Measurements from ENCODE around the gene PLEKHA7.
"Not testable (repeated sequence)": the region's sequence is repeated elsewhere in the genome, so short reads cannot be mapped to it uniquely, and the experiment has no call there.

Gene PLEKHA7

DNA sequence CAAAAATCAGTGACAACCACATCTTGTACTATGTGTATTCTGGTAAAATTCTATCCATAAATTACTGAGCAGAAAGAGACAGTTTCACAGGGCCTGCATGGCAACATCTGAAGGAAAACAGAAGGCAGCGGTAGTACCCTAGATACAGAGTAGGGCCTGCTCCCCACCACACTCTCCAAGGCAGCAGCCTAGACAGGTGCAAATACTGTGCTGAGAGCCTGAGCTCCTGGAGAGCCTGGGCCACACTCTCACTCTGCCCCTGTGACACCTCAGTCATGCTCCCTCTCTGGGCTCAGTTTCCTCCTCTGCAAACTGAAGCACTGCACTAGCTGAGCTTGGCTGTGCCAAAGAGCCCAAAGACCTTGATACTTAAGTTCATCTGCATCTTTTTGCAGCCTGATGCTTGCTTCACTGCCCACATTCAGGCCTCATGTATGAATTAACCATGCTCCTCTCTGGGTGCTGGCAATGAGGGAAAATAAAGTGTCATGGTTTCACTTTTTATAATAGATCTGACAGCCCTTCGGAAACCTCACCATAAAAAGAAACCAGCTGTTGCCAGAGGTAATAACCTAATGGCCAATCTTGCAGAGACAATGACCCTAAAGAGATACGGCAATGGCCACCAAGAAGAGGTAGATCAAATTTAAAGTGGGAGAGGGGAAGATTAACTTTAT is 104.7 kb downstream of the PLEKHA7 start:
- no peak for DNase-seq (ENCODE audit: low read depth)

DNA sequence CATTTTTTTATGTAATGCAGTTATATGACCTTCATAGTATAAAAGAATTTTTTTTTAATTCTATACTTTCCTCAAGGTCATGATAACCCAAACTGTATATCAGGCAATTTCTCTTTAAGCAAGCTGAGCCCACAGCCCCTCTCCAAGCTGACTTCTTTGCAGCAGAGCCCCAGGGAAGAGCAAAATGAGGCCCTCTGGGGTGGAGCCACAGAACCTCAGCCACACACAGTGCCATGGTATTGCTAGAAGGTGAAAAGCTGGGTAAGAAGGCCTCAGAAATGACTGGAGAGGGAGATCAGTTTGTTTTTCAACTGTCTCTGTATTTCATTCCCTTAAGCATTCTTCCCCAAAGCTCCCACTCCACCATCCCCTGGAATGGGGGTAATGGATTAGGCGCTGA is 108.8 kb downstream of the PLEKHA7 start:
- no peak for DNase-seq (ENCODE audit: low read depth)

GRCh38 chr11:16904761-16905160 is 109.5 kb downstream of the PLEKHA7 start:
- DNase-seq (ENCODE audit: low read depth), result not testable (repeated sequence)

GRCh38 chr11:16902781-16903378 is 111.3 kb downstream of the PLEKHA7 start:
- no peak for DNase-seq (ENCODE audit: low read depth)

DNA sequence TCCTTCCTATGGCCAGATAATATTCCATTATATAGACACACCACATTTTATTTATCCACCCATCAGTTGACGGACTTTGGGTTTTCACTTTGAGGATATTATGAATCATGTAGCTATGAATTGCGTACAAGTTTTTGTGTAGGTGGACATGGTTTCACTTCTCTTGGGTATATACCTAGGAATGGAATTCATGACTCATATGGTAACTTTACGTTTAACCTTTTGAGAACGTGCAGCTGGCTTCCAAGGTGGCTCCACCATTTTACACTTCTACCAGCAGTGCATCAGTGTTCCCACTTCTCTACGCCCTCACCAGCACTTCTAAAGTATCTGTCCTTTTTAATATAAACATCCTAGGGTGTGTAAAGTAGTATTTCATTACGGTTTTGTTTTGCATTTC is 112.0 kb downstream of the PLEKHA7 start:
- DNase-seq (ENCODE audit: low read depth), result no peak

GRCh38 chr11:16900491-16900890 is 113.7 kb downstream of the PLEKHA7 start:
- no peak for DNase-seq (ENCODE audit: low read depth)

DNA sequence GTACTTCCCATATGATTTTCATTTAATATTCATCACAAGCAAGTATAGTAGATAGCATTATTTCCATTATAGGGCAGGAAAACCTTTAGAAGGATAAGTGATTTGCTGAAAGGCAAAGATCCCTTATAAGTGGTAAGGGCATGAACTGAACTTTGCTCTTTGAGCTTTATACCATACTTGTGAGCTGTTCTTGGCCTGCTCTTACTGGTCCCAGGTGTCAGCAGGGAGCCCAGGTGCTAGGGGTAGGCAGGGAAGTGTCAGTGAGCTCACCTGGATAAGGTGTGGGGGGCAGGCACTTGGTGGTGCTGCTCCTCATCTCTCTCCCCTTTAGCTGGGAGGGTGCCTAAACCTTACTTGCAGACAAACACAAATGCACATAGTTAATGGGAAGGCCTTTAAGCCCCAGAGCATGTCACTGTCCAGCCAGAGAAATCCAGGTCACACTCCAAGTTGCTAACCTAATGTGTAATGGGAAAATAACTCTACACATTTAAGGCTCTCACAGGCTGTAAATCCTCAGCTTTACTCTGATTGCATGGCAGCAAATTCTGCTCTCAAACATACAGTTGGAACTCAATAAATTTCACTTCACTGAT is 114.4 kb downstream of the PLEKHA7 start:
- DNase-seq (ENCODE audit: low read depth), result no peak

GRCh38 chr11:16898274-16898985 is 115.8 kb downstream of the PLEKHA7 start:
- no peak for DNase-seq (ENCODE audit: low read depth)

GRCh38 chr11:16897470-16898061 is 116.6 kb downstream of the PLEKHA7 start:
- DNase-seq (ENCODE audit: low read depth), result no peak

- no peak for DNase-seq (ENCODE audit: low read depth)
These were observed 117.3 kb downstream of the PLEKHA7 start for GRCh38 chr11:16896729-16897469.

GRCh38 chr11:16895306-16895705 is 118.9 kb downstream of the PLEKHA7 start:
- DNase-seq (ENCODE audit: low read depth), result no peak

GRCh38 chr11:16893456-16894066 is 120.7 kb downstream of the PLEKHA7 start:
- DNase-seq (ENCODE audit: low read depth), result no peak

- DNase-seq (ENCODE audit: low read depth), result no peak
These were observed 122.2 kb downstream of the PLEKHA7 start for GRCh38 chr11:16891964-16892363.

DNA sequence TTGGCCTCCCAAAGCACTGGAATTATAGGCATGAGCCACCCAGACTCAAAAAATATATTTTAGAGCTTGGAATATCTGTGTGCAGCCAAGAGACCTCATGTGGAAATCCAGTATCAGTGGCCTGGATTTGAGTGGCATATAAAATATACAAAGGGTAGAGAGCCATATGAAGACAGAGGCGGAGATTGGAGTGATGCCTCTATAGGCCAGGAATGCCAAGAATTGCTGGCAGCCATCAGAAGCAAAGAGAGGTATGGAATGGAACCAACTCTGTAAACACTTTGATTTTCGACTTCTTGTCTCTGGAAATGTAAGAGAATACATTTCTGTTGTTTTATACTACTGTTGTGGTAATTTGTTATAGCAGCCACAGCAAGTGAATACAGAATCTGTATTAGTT is 123.0 kb downstream of the PLEKHA7 start:
- no peak for DNase-seq (ENCODE audit: low read depth)

- no peak for DNase-seq (ENCODE audit: low read depth)
These were observed 123.8 kb downstream of the PLEKHA7 start for GRCh38 chr11:16890442-16890841.

GRCh38 chr11:16889905-16890304 is 124.3 kb downstream of the PLEKHA7 start:
- no peak for DNase-seq (ENCODE audit: low read depth)

DNA sequence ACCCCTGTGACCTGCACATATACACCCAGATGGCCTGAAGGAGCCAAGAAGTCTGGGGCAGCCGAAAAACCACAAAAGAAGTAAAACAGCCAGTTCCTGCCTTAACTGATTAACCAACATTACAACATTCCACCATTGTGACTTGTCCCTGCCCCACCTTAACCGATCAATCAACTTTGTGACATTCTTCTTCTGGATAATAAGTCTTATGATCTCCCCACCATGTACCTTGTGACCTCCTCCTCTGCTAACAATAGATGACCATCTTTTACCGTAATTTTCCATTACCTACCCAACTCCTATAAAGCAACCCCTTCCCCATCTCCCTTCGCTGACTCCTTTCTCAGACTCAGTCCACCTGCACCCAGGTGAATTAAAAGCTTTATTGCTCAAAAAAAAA is 125.2 kb downstream of the PLEKHA7 start:
- DNase-seq (ENCODE audit: low read depth), result not testable (repeated sequence)

GRCh38 chr11:16887887-16888286 is 126.3 kb downstream of the PLEKHA7 start:
- DNase-seq (ENCODE audit: low read depth), result not testable (repeated sequence)

- DNase-seq (ENCODE audit: low read depth), result no peak
These were observed 131.0 kb downstream of the PLEKHA7 start for GRCh38 chr11:16883174-16883573.

DNA sequence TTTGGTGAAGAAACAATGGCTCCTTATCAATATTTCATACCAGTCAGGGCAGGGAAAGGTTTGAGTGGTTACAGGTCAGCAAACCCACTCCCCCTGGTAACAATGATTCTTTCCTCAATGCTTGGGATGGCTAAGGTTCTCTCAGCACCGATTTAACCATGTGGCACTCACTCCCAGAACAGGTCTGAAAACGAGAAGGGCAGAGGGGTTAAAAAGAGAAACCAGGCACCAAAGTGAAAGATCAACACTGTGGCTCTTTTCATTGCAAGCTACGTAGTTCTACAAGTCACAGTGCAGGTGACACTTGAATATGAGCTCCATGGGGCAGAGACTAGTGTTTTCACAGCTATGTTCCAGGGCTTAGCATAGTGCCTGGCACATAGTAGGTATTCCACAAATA is 132.4 kb downstream of the PLEKHA7 start:
- DNase-seq (ENCODE audit: low read depth), result no peak

GRCh38 chr11:16881074-16881709 is 133.0 kb downstream of the PLEKHA7 start:
- no peak for DNase-seq (ENCODE audit: low read depth)
